Panc1 (cell line): ENCODE data around the gene UNC5CL.

Source experiments
- CTCF ChIP-seq: fragments of 450-650 bp; IDR thresholded peaks from 2 replicates; pipeline ENCODE4 v1.5.1; 2017; ENCODE audit warnings: mild to moderate bottlenecking
- POLR2AphosphoS5 ChIP-seq: IDR thresholded peaks from 2 replicates; pipeline ENCODE4 v1.6.1; 2012; ENCODE audit warnings: mild to moderate bottlenecking, low read depth, low read length, moderate library complexity
- REST ChIP-seq, 2 experiments: IDR thresholded peaks; 2 replicates each; pipeline ENCODE4 v1.6.1; 2011 to 2012; ENCODE audit warnings: low read depth in 2 of 2, control low read depth in 1 of 2, low read length in 1 of 2, mild to moderate bottlenecking in 1 of 2, moderate library complexity in 1 of 2; ENCODE audit not compliant: insufficient read depth in 1 of 2

- TF ChIP-seq CTCF (no peak), POLR2AphosphoS5 (no peak), REST (IDR thresholded peaks at IDR 0.05; ENCODE audit: insufficient read depth in 1 of 2, low read depth in 2 of 2, low read length in 1 of 2) (no peak)
These were observed 6.2 kb downstream of the UNC5CL start for GRCh38 chr6:41032830-41033229.
